GM19240 (cell line): ENCODE data around the gene ABAT.

ENCODE experiments used
- DNase-seq: peaks from one replicate; pipeline ENCODE4 v3.0.0; 2011; ENCODE audit warnings: low spot score; ENCODE audit not compliant: insufficient read length

The ABAT gene

DNA sequence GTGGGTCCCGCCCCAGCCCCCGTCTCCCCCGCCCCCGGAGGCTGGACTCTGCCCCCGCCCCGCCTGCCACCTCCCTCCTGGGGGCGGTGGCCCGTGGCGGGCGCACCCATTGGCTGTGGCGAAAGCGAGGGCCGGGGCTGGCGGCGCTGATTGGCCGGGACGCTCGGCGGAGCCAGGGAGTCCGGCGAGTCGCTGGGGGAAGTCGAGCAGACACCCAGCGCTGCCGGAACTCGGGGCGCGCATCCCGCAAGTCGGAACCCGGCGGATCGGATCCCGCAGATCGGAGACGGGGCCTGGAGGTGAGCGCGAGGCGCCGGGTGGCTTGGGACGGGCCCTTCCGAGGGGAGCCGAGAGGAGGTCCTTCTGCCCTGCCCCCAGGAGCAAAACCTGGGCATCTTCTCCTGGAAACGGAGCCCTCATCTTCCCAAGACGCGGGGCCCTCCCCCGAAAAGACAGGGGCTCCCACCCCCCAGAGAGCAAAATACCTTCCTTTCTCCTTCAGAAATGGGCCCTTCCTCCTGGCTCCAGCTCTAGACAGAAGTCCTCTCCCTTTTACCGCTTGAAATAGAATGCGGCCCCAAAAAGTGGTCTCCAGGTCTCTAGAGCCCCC lies at the start of gene ABAT:
TSS of gene ABAT (plus strand) at position 205 of the 610 bp plus-strand sequence. CDS start 61,123 bp downstream, outside the sequence.
- peak; percentile 92 for DNase-seq

DNA sequence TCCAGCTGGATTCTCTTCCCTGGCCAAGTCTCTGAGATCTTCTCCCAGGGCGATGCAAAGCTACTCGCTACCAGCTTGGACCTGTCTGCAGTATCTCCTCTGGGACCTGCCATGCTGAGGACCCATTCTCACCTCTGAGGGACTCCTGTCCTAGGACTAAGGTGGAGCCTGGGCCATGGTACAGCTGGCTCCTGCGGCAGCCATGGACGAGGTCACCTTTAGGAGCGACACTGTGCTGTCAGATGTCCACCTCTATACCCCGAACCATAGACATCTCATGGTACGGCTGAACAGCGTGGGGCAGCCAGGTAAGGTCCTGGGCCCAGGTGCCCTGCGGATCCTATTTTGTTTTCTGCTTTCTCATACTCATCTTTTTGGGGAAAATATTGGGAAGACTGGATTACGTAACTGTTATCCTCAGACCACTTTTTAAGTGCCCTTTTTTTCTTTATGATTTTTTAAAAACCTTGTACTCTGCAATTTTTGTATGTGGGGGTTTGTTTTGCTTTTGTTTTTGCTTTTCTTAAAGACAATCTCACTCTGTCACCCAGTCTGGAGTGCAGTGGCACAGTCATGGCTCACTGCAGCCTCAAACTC lies 48.8 kb upstream of the ABAT start:
- DNase-seq: no peak

DNA sequence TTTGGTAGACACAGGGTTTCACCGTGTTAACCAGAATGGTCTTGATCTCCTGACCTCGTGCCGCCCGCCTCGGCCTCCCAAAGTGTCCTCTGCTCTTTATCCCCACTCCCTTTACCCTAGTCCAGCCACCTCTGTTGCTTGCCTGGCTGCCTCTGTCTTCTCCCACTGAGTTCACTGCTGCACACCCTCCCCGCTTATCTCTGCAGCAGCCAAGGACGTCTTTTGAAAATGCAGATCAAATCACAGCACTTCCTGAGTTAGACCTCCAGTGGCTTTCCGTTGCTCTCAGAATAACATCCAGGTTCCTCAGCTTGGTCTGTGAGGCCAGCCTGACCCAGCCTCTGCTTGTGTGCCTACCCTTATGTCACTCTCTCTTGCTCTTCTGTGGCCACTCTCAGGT lies 47.5 kb upstream of the ABAT start:
- DNase-seq: no peak

DNA sequence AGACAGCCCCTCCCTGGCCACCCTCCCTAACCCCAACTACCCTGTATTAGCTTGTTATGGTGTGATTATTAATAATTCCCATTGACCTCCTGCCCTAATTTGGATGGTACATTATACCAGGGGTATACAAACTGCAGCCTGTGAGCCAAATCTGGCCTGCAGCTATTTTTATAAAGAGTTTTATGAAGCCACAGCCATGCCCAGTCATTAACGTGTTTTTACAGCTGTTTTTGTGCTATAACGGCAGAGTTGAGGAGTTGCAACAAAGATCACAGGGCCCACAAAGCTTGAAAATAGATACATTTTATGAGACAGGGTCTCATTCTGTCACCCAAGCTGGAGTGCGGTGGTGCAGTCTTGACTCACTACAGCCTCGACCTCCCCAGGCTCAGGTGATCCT lies 47.0 kb upstream of the ABAT start:
- no peak for DNase-seq

DNA sequence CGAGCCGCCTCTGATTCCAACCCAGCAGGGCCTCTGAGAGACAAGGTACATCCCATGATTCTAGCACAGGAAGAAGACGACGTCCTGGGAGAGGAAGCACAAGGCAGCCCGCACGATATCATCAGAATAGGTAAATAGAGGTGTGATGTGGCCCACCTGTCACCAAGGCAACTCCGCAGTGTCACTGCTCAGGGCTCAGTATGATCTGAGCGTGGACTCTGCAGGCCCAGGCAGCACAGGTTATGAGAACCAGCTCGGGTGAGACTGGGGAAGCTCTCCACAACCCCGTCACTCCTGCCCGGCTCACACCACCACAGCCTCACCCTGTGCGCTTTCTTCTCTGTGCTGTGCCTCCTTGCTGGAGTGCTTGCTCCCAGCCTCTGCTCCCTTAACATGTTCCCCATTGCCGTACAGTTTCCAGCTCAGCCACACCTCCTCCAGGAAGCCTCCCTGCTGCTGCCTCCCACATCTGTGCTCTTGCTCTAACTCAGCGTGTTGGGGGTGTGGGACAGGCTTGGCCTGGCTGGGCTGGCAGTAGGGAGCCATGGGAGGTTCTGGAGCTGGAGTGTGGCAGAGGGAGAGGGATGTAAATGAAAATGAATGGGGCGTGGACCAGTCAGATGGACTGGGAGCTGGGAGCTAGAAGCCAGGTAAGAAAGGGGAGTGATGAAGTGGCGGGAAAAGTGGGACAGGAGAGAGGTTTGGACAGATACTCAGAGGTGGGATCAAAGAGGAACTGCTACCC lies 45.3 kb upstream of the ABAT start:
- DNase-seq: no peak

DNA sequence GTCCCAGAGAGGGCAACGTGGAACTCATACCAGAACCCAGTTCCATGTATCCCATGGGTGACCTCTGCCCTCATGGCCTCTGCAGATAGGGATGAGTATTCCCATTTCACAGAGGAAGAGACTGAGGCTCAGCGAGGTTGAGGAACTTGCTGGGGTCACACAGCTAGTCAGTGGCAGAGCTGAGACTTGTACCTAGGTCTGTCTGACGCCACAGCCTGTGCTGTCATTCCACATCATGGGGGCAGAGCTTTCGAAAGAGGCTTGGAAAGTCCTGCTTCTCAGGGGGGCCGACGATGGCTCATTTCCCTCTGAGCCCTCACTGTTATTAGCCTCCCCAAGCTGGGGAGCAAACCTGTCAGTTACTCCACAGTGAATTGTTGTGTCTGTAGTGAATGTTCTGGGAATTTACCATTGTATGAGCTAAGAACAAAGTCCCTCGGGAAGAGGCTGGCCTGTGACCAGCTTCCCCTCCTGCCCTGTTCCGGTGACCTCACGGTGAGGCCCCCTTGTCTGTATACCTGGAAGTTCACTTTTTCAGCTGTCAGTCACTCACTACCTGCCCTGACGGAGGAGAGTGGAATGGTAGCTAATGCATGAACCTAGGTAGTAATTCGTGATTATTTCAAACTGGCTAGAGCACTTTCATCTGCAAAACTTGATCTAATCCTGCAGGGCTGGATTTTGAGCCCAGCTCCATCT lies 44.0 kb upstream of the ABAT start:
- DNase-seq: no peak

DNA sequence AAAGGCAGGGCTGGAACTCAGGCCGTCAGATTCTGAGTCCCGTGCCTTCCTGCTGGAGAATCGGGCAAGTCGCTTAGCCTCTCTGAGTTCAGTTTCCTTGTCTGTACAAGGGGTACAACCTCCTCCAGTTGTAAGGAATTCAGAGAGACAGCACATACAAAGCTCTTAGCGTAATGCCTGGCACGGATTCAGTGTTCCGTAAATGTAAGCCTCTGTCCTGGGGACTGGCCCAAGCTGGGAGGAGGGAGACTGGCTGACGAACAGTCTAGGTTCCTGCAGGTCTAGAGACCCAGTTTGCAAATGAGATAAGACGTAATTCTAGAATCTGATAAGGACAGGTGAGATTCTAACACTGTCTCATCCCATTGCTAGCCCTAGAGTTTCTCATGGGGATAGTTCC lies 43.0 kb upstream of the ABAT start:
- no peak for DNase-seq

DNA sequence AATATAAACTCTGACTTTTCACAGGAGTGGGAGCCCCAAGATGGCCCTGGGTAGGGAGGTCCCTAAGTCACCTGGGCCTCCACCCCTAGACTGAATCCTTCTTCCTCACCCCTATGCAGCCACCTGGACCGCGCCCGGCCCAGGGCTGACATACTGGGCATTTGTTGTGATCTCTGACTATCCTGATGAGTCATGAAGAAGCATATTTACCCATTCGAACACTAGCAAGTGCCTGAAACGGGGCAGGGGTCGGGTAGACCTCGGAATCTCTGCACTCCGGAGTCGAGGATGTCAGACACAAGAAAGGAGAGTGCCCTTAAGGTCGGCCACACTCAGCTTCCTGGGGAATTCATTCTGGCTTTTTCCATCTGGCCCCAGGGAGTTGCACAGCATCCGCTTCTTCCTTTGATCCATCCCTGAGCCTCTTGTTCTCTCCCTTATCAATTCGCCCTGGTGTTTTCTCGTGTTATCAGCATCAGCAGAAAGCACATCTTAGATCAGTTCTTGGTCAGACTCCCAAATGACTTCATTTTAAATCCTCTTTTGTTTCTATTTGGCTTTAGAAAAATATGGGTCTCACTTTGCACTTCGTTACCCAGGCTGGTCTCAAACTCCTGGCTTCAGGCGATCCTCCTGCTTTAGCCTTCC lies 42.5 kb upstream of the ABAT start:
- no peak for DNase-seq

DNA sequence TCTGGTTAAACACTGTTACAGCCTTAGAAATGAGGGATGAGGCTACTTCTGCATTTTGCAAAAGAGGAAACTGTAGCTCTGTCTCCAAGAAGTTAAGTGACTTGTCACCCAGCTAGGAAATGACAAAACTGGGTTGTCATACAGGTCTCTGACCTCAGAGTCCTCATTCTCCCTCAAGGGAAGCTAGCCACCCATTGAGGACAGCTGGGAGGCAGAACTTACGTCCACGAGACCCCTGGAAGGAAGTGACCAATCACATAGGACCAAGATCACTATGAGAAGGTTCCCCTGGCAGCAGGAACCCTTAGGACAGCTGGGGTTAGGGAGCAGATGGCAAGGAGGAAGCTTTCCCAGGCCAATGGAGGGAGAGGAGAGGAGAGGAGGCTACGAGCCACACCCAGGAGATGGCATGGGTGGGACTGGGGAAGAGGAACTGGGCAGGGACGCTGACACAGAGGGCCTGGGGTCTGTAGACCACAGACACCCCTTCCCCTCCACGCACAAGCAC lies 41.7 kb upstream of the ABAT start:
- DNase-seq: no peak

DNA sequence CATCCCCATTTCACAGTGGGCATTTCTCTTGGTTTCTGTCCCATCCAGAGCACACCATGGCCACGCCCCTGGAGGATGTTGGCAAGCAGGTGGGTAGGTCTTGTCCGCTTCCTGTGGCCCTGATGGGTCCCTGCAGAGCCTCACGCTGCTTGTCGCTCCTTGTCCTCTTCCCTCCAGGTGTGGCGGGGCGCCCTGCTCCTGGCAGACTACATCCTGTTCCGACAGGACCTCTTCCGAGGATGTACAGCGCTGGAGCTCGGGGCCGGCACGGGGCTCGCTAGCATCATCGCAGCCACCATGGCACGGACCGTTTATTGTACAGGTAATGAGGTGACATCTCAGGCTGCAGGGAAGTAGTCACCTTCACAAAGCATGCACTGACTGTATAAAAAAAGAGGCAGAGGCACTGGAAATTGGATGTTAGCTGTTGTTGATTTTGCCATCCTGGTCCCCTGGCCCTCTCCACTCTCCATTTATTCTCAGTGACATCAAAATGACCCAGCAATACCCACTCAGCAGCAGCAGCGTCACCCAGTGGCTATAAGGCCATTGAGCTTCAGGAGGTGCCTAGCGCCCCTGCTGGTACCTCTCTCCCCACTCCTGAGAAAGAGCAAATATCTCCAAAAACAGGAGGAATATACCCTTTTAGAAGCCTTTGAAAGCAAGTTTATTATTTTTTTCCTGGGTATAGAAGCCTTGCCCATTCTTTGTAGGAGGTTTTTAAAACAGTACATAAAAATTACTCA lies 39.3 kb upstream of the ABAT start:
- DNase-seq: no peak

DNA sequence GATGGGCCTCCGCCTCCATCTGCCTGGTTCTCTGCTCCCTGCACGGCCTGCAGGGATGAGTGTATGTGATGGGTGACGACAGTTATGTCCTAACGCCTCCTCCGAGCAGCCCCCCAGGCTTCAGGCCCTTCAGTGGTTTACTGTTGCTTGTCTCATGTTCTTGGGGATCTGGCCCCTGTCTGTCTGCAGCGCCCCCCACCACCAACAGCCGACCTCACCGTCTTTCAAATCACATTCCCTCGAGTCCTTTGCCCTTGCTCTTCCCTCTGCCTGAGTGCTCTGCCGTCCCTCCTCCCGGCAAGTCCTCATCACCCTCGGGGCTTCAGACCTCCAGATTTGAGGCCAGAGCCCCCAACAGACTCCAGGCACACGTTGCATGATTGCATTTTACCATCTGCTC lies 34.7 kb upstream of the ABAT start:
- no peak for DNase-seq

DNA sequence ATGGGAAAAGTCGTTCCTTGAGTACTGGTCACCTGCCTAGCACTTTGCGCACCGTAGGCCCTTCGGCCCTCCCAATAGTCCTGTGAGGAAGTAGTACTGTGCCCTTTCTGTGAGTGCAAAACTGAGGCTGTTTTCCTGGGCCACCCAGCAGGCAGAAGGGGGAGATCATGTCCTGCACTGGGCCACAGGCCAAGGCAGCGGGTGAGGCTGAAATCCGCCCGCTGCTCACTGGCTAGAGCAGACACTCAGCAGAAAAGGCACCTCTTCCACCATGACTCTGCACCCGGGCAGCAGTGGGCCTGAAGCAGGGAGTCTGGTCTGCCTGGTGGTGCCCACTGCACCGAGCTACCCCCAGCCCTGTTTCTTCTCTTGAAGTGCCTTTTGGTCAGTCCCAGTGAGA lies 32.7 kb upstream of the ABAT start:
- no peak for DNase-seq

DNA sequence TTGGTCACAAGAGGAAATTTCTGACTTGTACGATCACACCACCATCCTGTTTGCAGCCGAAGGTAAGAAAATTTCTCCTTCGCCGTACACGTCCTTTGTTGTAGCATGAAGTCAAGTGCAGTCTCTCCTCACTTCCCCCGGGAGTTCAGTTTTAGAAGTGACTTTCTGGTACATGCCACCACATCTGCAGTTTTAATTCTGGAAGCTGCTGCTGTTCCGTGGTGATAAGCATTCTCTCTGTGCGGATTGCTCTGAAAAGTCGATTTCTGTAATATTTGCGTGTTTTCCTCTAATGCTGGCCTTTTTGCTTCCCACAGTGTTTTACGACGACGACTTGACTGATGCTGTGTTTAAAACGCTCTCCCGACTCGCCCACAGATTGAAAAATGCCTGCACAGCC lies 32.3 kb upstream of the ABAT start:
- DNase-seq: no peak

DNA sequence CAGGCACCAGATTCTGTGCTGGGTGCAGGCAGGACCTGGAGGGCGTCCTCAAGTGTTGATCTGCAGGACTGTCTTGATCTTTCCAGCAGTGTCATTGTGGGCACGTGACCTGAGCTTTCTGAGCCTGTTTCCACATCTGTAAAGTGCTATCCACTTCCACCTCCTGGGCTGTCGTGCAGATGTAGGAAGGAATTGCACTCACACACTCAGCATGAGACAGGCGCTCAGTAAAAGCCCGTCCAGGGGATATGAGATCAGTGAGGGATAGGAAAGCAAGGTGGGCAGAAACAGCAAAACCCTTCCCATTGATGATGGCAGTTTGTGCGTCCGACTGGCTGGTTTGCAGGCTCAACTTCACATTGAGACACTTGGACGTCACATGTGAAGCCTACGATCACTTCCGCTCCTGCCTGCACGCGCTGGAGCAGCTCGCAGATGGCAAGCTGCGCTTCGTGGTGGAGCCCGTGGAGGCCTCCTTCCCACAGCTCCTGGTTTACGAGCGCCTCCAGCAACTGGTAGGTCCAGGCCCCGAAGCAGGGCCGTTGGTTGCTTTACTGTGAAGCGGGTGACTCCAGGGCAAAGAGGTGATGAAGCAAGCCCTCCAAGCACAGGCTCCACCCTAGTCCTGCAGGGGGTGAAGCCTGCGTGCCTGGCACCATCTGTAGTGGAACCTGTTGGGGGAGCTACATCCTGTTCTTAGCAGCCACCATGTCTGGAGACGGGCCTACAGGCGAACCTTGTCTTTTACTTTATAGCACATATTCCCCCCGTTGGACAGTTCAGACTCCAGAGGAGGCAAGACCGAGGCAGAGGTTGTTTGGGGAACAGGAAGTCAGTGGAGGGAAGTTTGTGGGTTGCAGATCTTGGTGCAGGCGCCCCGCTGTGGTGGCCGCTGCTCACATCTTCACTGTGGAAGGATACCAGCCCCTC lies 29.9 kb upstream of the ABAT start:
- DNase-seq: no peak

DNA sequence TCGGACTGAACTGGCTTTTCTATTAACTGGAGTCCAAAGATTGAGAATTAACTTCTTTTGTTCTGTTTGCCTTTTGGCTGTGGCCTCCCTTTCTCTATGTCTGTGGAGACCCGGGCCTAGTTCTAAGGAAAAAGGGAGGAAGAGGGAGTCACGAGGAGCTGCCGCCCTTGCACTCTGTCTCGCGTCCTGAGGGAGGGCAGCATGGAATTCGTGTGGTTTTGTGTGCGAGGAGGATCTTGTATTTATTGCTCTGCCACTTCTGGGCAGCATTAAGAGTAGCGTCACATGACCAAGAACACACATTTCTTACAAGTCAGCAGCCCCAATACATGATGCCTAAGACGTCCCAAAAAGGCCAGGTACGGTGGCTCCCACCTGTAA lies 29.3 kb upstream of the ABAT start:
- DNase-seq: no peak

DNA sequence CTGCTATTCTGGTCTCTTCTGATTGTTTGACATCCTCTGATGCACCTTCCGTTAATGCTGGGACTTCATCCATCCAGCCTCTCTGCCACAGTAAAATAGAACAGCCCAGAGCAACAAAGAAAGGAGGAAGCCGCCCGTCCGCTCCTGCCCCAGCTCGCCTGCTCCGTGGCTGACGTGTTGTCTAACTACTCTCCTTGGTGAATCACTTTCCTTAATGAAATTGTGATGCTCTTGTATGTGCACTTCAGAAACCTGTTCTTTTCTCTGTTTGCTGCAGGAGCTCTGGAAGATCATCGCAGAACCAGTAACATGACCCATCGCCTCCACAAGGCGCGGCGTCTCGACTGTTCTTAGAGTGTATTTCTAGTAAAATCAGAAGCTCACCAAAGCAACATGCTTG lies 28.6 kb upstream of the ABAT start:
- DNase-seq: no peak

DNA sequence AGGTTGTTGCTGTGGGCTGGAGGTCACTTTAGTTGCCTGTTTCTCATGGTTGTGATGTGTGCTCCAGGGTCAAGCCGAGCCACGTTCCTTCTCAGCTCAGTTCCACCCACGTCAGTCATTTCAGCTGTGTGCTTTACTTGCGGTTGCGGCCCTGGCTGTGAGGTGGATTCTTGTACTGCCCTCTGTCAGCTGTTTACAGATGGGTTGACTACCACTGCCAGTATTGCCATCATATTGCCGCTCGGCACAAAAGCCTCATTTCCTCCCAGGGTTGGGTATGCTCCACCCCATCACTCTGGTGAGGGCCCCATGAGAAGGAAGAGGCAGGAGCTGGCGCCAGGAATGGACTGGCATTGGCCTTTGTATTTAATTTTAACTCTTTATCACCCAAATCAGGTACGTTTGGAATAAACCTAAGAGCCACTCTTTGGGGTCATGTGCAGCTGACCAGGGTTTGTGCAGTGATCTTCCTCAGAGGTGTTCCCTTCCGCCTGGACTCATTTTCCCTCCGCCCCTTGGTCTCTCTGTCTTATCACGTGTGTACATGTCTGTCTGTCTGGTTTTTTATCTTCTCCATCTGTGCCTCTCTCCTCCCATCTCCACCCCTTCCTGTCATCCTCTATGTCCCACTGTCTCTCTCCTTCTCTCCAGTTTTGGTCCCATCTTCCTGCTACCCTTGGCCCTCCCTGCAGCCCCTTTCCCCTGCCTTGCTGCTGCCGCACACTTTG lies 27.9 kb upstream of the ABAT start:
- no peak for DNase-seq

DNA sequence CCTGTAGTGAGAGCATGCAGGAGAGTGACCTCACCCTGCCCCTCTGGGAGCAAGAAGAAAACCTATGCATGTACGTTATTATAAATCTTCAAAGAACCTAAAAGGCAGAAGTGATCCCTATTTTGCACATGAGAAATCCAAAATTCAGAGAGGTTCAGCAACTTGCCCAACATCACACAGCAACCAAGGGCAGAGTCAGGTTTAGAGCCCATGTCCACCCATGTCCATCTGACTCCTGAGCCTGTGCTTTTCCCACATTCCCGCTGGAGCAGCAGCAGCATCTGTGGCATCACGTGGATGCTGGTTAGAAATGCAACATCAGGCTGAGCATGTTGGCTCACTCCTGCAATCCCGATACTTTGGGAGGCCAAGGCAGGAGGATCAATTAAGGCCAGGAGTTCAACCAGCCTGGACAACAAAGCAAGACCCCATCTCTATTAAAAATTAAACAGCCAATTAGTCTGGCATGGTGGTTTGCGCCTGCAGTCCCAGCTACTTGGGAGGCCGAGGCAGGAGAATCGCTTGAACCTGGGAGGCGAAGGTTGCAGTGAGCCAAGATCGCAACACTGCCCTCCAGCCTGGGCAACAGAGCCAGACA lies 26.6 kb upstream of the ABAT start:
- no peak for DNase-seq

DNA sequence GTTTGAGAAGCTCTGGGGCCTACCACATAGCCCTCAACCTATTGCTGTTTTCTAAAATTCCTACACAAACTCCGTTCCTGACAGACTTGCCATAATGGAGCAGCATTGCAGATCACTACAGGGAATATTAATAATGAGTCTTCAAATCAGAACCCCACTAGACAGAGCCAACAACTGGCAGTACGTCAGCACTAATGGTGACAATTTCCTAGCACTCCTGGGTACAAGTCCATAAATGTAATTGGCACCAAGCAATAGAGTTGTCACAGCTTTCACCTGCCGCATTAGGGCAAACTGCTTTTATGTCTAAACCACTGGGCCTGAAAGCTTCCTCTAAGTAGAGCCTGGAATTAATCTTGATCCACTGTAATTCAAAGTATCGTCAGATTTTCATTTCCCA lies 25.5 kb upstream of the ABAT start:
- DNase-seq: no peak
